ENCODE results near the gene SPEF1.

GRCh38 chr20:3814928-3815495 is 33.8 kb upstream of the SPEF1 start:
- no peak for TF ChIP-seq CTCF (IDR thresholded peaks at IDR 0.05)
- no peak for TF ChIP-seq POLR2A (IDR thresholded peaks at IDR 0.05)
- TF ChIP-seq EP300 (IDR thresholded peaks at IDR 0.05), result no peak

Data from tibial nerve (tissue), 4 donors.